D721Med (cell line): Measurements from ENCODE around the gene PARP1.

ENCODE experiments used
- DNase-seq: peaks from one replicate; pipeline ENCODE4 v3.0.0; 2011; ENCODE audit warnings: low spot score; ENCODE audit not compliant: insufficient read length
- FAIRE-seq: peaks from 2 replicates; lab custom pipeline; 2011; peaks lifted over from hg19 to GRCh38; lab: Jason Lieb, UNC
- TF ChIP-seq, protein P1 (sequence below): IDR thresholded peaks from 2 replicates; pipeline ENCODE4 v1.5.1; 2012; ENCODE audit warnings: mild to moderate bottlenecking, control low read depth; ENCODE audit not compliant: insufficient read depth; ENCODE audit errors: missing control alignments

PARP1 gene

DNA sequence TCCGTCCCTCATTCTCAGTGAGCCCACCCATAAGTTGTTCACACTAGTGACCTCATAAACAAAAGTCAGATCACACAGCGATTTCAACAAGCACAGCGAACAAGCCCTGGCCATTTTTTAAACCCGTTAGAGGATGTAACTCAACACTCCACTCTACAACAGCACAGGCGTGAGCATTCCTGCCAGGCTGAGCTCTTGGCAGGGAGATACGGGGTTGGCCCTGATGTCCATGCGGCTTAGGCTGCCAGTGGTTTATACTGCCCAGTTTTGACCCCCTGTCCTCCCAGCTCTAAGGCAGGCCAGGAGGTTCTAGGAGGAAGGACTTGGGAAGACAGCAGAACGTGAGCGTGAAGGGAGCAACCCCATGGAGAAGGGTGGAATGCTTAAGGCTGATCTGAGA, 35.0 kb downstream of the PARP1 start:
- no peak for DNase-seq
- no peak for FAIRE-seq
- TF ChIP-seq, protein P1, sequence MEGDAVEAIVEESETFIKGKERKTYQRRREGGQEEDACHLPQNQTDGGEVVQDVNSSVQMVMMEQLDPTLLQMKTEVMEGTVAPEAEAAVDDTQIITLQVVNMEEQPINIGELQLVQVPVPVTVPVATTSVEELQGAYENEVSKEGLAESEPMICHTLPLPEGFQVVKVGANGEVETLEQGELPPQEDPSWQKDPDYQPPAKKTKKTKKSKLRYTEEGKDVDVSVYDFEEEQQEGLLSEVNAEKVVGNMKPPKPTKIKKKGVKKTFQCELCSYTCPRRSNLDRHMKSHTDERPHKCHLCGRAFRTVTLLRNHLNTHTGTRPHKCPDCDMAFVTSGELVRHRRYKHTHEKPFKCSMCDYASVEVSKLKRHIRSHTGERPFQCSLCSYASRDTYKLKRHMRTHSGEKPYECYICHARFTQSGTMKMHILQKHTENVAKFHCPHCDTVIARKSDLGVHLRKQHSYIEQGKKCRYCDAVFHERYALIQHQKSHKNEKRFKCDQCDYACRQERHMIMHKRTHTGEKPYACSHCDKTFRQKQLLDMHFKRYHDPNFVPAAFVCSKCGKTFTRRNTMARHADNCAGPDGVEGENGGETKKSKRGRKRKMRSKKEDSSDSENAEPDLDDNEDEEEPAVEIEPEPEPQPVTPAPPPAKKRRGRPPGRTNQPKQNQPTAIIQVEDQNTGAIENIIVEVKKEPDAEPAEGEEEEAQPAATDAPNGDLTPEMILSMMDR, result no peak

GRCh38 chr1:226371866-226372490, 35.9 kb downstream of the PARP1 start:
- FAIRE-seq (no peak), DNase-seq (no peak)
- TF ChIP-seq, protein P1, result no peak

DNA sequence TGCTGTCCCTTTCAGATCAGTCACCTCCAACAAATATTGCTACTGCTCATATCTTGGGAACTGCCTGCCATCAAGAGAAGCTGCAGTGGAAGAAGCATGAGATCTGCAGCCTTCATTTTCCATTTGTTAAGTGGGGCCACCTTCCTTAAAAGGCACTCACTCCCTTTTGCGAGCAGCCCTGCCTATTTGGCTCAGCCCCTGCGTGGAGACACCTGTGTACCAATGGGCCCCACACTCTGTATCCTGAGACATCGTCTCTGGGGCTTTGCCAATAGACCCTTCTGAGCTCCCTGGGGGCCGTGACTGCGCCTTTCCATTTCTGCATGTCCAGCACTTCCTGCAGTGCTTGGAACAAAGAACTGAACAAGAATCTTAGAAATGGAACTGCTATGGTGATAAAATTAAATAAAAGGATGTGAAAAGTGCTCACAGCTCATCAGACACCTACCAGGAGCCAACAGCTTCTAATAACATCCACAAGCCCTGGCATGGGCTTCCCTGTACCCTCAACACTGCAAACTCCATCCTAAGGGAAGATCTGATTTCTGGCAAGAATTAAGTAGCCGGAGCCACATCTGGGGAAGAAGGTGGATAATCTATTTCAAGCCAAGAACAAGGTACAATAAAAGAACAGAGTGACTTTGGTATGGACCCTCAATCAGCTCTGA, 36.7 kb downstream of the PARP1 start:
- DNase-seq (no peak), FAIRE-seq (no peak)
- TF ChIP-seq, protein P1, result no peak

- DNase-seq, result no peak
- TF ChIP-seq, protein P1, result no peak
- no peak for FAIRE-seq
These were observed 37.6 kb downstream of the PARP1 start for GRCh38 chr1:226370144-226370923.

DNA sequence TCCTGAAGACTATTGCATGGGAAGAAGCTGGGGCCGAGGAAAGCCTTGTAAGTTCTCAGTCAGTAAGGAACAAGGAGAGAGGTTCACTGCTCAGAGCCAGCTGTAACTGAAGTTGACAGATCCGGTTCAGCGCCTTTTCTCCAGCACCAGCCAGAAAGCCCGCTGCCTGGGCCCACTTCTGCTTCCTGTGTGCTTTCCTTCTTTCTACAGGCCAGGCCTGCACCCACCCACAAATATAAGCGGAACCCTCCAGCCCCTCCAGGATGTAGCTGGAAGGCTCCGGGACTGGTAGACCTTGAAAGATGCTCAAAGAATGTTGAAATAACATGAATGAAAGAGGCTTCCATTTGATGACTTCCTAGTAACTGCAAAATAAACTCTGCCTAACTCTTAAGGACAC, 38.8 kb downstream of the PARP1 start:
- TF ChIP-seq, protein P1, result no peak
- FAIRE-seq (no peak), DNase-seq (no peak)

DNA sequence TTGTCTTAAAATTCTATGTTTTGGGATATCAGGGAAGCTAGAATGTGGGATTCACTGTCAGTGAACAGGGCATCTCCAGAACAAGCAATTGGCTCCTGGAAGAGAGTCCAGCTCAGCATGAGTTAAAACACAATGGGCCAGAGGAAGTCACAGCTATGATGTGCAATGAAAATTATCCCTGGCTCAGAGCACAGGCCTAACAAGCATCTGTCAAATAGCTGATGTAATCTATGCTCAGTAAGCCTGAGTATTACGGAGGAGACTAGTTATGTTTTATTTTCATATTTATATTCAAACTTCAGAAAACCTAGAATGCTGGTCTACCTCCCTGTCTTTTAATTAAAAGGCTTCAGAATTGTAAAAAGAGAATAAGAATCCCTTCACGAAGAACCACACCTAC, 41.6 kb downstream of the PARP1 start:
- no peak for FAIRE-seq
- TF ChIP-seq, protein P1, result no peak
- DNase-seq, result no peak
